ENCODE measurements around the gene CAPN9.
"Not testable (repeated sequence)": the region's sequence is repeated elsewhere in the genome, so short reads cannot be mapped to it uniquely, and the experiment has no call there.

The CAPN9 gene

GRCh38 chr1:230767859-230768612 is 20.8 kb downstream of the CAPN9 start:
- DNase-seq (ENCODE audit: low read depth in 2 of 2): not testable (repeated sequence)

DNA sequence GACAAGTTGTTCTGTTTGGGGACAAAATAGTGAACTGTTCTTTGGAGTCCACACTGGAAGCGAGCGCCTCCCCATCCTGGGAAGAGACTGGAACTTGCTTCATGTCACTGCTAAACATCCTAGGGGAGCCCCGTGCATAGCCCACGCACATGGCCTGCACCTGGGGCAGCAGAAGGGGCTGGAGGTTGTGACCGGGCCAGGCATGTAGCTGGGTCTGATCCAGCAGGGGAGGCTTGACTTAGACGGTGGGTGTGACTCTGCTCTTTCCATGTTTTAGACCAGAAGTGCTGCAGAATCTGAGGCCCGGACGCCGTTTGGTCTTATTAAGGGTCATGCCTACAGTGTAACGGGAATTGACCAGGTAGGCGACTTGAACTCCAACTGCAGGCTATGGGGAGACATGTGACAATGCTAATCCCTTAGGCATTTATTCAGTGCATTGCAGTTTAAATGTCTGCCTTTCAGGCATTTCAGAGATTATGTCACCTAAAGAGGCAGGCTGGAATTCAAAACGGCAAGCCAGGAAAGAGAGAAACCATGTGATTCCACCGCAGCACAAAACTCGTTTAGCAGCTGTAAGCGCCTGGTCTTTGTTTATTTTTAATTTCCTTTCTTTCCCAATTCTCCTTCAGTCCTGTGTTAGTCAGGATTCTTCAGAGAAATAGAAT is 21.8 kb downstream of the CAPN9 start:
- DNase-seq (ENCODE audit: low read depth in 2 of 2): no peak

DNA sequence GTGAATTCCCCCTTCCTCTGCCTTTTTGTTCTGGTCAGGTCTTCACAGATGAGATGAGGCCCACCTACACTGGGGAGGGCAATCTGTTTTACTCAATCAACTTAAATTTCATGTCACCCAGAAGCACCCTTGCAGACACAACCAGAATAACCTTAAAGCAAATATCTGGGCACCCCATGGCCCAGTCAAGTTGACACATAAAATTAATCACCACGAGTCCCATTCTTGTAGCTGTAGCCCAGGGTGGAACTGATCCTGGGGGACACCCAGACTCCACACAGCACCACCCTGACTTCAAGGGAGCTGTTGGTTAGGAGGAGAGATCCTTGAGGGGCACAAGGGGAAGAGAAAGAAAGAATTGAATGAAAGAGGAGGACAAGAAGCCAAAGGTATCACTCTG is 23.1 kb downstream of the CAPN9 start:
- DNase-seq (ENCODE audit: low read depth in 2 of 2): no peak

- DNase-seq (ENCODE audit: low read depth in 2 of 2): no peak
Observed at GRCh38 chr1:230771773-230772354, 24.7 kb downstream of the CAPN9 start.

DNA sequence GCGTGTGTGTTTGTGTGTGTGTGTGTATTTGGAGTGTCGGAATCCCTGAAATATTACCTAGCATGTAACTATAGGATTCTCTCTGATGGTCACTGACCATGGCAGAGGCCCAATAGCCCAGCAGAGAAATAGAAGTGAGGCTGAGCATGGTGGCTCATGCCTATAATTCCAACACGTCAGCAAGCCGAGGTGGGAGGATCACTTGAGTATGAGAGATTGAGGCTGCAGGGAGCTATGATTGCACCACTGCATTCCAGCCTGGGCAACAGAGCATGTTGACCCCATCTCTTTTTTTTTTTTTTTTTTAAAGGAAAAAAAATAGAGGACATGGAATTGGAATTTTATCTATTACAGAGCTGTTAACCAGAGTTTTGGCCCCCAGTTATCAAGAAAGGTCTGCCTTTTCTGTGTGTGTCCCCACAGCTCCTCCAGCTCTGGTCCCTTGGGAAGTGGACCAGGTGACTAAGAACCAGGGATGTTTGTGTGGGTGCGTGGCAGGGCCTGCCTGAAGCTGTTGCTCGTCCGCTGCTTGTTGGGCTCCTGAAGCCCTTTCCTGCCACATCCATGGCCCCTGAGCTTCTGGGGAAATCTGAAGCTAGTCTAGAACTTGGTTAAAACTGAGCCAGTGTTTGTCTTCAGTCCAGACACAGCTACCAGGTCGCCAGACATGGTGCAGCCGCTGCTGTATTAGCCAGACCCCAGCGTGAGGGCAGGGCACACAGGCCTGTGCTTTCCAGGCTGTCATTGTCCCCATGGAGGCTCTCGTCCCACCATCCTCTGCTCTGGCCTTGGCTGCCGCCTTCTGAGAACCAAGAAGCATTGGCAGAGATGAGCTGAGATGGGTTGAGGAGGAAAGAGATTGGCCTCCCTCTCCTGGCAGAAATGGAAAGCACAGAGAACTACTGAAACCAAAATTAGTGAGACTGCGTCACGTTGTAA is 25.5 kb downstream of the CAPN9 start:
- no peak for DNase-seq (ENCODE audit: low read depth in 2 of 2)

DNA sequence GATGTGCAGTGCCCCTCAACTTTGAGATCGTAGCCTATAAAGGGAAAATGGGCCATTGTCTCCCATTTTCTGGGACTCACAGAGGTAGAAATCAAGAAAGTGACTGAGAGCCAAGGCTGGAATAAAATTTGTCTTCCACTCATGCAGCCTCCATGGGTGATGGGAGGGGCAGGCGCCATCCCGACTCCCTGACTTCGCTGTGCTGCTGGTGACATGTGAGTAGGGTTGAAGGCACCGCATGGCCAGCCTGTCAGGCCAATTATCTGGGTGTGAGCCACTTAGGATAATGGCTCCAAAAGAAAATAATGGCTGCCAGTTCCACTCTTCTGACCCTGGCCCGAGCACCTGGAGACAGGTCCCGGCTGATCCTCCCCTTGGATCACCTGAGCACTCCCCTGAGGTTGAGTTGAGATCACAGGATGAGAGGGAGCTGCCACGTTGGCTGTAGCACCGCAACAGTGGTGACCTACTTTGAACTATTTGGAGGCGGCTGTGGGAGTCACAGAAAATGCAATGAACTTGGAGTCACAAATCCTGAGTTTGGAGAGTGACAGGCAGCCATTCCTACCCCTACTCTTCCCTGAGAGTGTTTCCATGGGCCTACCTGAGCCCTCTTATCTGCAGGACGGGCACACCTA is 26.3 kb downstream of the CAPN9 start:
- no peak for DNase-seq (ENCODE audit: low read depth in 2 of 2)

GRCh38 chr1:230778916-230779590 is 31.9 kb downstream of the CAPN9 start:
- no peak for DNase-seq (ENCODE audit: low read depth in 2 of 2)

DNA sequence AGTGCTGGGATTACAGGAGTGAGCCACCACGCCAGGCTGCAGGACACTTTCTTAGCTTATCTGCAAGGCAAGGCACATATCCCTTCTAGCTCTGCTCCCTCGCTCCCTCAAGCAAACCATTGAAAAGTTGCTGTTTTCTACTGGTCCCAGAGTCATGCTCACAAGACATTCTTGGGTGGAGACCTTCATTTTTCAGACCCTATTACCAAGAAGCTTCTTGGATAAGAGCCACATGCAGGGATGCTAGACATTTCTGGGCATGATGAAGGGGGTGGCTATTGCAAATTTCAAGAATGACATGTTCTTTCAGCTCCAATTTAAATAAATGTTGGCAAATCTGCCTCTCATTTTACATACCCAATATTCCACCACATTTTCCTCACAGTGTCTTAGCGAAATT is 33.9 kb downstream of the CAPN9 start:
- DNase-seq (ENCODE audit: low read depth in 2 of 2): no peak

DNA sequence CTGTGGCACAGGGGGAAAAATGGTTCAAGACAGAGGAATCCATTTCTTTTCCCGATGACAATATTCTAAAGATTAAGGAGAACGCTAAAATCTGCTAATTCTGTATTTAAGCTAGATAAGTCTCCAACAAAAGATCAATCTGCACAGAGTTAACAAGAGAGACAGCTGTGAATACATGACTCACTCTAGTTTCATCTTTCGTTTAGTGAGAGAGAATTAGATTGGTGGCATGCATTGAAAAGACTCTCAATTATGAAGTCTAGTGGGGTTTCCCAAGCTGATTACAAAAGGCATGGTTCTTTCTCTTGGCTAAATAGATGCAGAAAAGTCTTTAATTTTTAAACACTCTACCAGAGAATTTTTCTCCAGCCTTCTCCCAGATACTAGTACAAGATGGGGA is 34.4 kb downstream of the CAPN9 start:
- no peak for DNase-seq (ENCODE audit: low read depth in 2 of 2)

GRCh38 chr1:230784163-230784562 is 37.0 kb downstream of the CAPN9 start:
- no peak for DNase-seq (ENCODE audit: low read depth in 2 of 2)

- DNase-seq (ENCODE audit: low read depth in 2 of 2): no peak
Observed at GRCh38 chr1:230785636-230786384, 38.6 kb downstream of the CAPN9 start.

GRCh38 chr1:230786385-230786753 is 39.2 kb downstream of the CAPN9 start:
- no peak for DNase-seq (ENCODE audit: low read depth in 2 of 2)

DNA sequence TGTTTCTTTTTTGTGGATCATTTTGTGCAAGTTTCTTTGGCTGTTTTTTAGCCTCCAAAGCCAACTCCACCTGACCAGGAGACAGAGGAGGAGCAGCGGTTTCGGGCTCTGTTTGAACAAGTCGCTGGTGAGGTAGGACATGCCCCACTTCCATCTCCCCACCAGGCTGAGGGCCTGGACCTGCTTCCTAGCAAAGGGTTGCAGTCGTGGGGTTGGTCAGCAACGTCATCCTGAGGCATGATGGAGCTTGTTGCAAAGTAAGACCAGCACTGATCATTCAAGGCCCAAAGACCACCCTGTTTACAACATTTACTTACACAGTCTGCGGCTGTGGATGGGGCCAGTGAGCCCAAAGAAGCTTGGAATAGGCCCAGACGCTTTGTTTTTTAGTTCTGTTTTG is 40.3 kb downstream of the CAPN9 start:
- no peak for DNase-seq (ENCODE audit: low read depth in 2 of 2)

- no peak for DNase-seq (ENCODE audit: low read depth in 2 of 2)
Observed at GRCh38 chr1:230788561-230789275, 41.5 kb downstream of the CAPN9 start.

GRCh38 chr1:230790026-230790425 is 42.8 kb downstream of the CAPN9 start:
- DNase-seq (ENCODE audit: low read depth in 2 of 2): no peak

DNA sequence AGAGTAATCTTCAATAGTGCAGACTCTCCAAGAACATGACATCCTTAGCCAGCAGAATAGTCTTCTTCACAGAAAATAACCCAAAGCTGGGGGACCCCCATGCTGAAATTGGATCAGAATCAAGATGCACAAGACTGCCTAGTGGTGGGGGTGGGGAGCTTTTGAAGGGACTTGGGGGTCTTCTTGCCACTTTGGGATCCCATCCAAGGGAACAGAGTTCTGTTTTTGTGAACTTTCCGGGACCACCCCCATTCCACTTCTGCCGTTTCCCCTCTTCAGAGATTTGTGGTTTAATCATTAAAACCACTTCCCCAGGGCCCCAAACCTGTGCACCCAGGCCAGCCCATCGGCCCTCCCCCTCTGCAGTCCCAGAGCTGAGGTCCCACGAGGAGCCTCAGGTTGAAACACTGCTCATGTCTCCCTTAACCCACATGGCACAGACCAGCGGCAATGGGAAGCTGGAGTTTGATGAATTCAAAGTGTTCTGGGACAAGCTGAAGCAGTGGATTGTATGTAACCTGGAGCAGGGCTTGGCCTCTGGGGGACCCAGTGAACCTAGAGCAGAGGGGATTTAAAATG is 44.9 kb downstream of the CAPN9 start:
- DNase-seq (ENCODE audit: low read depth in 2 of 2): no peak

- DNase-seq (ENCODE audit: low read depth in 2 of 2): no peak
Observed at GRCh38 chr1:230792691-230793462, 45.7 kb downstream of the CAPN9 start.

GRCh38 chr1:230793463-230793745 is 46.2 kb downstream of the CAPN9 start:
- no peak for DNase-seq (ENCODE audit: low read depth in 2 of 2)

DNA sequence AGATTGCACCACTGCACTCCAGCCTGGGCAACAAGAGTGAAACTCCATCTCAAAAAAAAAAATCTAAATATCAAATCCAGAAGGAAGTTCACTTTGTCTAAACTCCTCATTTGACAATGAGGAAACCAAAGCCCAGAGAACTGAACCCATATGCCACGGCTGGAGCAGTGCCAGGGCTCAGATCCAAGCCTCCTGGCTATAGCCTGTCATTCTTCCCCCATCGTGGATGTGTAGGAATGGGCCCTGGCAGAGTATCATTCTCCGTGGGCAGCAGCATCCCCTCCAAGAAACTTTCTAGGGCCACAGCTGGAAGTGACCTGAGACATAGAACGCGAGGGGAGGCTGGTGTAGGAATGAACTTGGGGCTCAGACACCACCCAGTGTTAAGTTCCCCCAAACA is 47.2 kb downstream of the CAPN9 start:
- DNase-seq (ENCODE audit: low read depth in 2 of 2): no peak

Data from stimulated activated CD8-positive, alpha-beta memory T cell treated with anti-CD3 and anti-CD28 coated beads, Interleukin-2, amount 100 ng/mL, for 48 hours (primary cell).